Astrocyte (in vitro differentiated cells and primary cell): ENCODE results near the gene GPAT2. TPM values are rescaled to one million over a fixed set of nuclear protein-coding genes. Genes with fewer than 3 reads are reported as not detected.
"Not testable (repeated sequence)": the region's sequence is repeated elsewhere in the genome, so short reads cannot be mapped to it uniquely, and the experiment has no call there.

Source experiments
- DNase-seq: peaks from one replicate; pipeline ENCODE4 v3.0.0-alpha.2; 2010; ENCODE audit warnings: low read depth
- FAIRE-seq: peaks from 2 replicates; lab custom pipeline; 2011; peaks lifted over from hg19 to GRCh38; lab: Jason Lieb, UNC
- H2AFZ ChIP-seq: 2 replicates; pipeline ENCODE4 v1.6.0; 2012; ENCODE audit warnings: low read depth, low read length, inconsistent platforms
- H3K27ac ChIP-seq: 2 replicates; pipeline ENCODE4 v1.5.1; 2011; ENCODE audit warnings: low read depth, low read length, inconsistent platforms
- H3K27me3 ChIP-seq: 2 replicates; pipeline ENCODE4 v1.6.0; 2011; ENCODE audit warnings: low read length, inconsistent platforms; ENCODE audit not compliant: insufficient read depth
- H3K36me3 ChIP-seq: 2 replicates; pipeline ENCODE4 v1.5.1; 2011; ENCODE audit warnings: low read length, inconsistent platforms; ENCODE audit not compliant: insufficient read depth
- H3K4me1 ChIP-seq: 2 replicates; pipeline ENCODE4 v1.5.1; 2011; ENCODE audit warnings: low read length, inconsistent platforms; ENCODE audit not compliant: insufficient read depth
- H3K4me2 ChIP-seq: 2 replicates; pipeline ENCODE4 v1.6.0; 2012; ENCODE audit warnings: low read length, inconsistent platforms
- H3K4me3 ChIP-seq: 2 replicates; pipeline ENCODE4 v1.5.1; 2011; ENCODE audit warnings: low read depth, mild to moderate bottlenecking, low read length, inconsistent platforms; ENCODE audit not compliant: insufficient read depth
- H3K79me2 ChIP-seq: 2 replicates; pipeline ENCODE4 v1.6.0; 2012; ENCODE audit warnings: mild to moderate bottlenecking, low read length, inconsistent platforms; ENCODE audit not compliant: insufficient read depth
- H3K9ac ChIP-seq: 2 replicates; pipeline ENCODE4 v1.6.0; 2012; ENCODE audit warnings: mild to moderate bottlenecking, low read length, inconsistent platforms
- H3K9me3 ChIP-seq: 2 replicates; pipeline ENCODE4 v1.5.1; 2012; ENCODE audit warnings: low read depth, mild to moderate bottlenecking, low read length, inconsistent platforms; ENCODE audit not compliant: insufficient read depth
- H4K20me1 ChIP-seq: 2 replicates; pipeline ENCODE4 v1.6.0; 2012; ENCODE audit warnings: low read length, inconsistent platforms; ENCODE audit not compliant: insufficient read depth
- H3K27ac Mint-ChIP-seq: one replicate; pipeline ENCODE4 v1.8.0; 2021; ENCODE audit warnings: mild to moderate bottlenecking, mixed read lengths; ENCODE audit not compliant: unreplicated experiment
- H3K27me3 Mint-ChIP-seq: one replicate; pipeline ENCODE4 v1.8.0; 2021; ENCODE audit warnings: low read depth, mixed read lengths; ENCODE audit not compliant: unreplicated experiment
- H3K36me3 Mint-ChIP-seq: one replicate; pipeline ENCODE4 v1.8.0; 2021; ENCODE audit warnings: low read depth, mixed read lengths; ENCODE audit not compliant: unreplicated experiment
- H3K4me1 Mint-ChIP-seq: one replicate; pipeline ENCODE4 v1.8.0; 2021; ENCODE audit warnings: low read depth, mixed read lengths; ENCODE audit not compliant: unreplicated experiment
- H3K4me3 Mint-ChIP-seq: one replicate; pipeline ENCODE4 v1.8.0; 2021; ENCODE audit warnings: mild to moderate bottlenecking, moderate library complexity, mixed read lengths; ENCODE audit not compliant: unreplicated experiment
- H3K9me3 Mint-ChIP-seq: one replicate; pipeline ENCODE4 v1.8.0; 2021; ENCODE audit warnings: mild to moderate bottlenecking, mixed read lengths; ENCODE audit not compliant: unreplicated experiment
- total RNA-seq: library from RNA; stranded (reverse); gene quantifications from 2 replicates; pipeline ENCODE4 v1.2.1, GENCODE V29; 2021

Gene GPAT2
- total RNA-seq, 1 donor from 2014 or later = 0.27 TPM

- not testable (repeated sequence) for H3K9ac ChIP-seq, H3K4me3 Mint-ChIP-seq, H3K36me3 ChIP-seq, H3K4me3 ChIP-seq, FAIRE-seq, H3K4me1 ChIP-seq, H4K20me1 ChIP-seq, H3K27ac ChIP-seq, H3K27me3 ChIP-seq, DNase-seq, H3K27ac Mint-ChIP-seq, H3K4me2 ChIP-seq, H3K4me1 Mint-ChIP-seq, H3K79me2 ChIP-seq, H3K36me3 Mint-ChIP-seq, H3K9me3 ChIP-seq, H3K9me3 Mint-ChIP-seq, H2AFZ ChIP-seq
- peaks cover 10% of the 10 kb centered on the region for H3K27me3 Mint-ChIP-seq
These were observed 13.6 kb downstream of the GPAT2 start for GRCh38 chr2:96021142-96021541.

- not testable (repeated sequence) for H3K27me3 Mint-ChIP-seq, H3K27me3 ChIP-seq, H3K27ac ChIP-seq, H3K9me3 Mint-ChIP-seq, FAIRE-seq, H3K4me3 ChIP-seq, H2AFZ ChIP-seq, H3K9me3 ChIP-seq, DNase-seq, H3K4me2 ChIP-seq, H3K9ac ChIP-seq, H3K4me1 Mint-ChIP-seq, H4K20me1 ChIP-seq, H3K27ac Mint-ChIP-seq, H3K4me3 Mint-ChIP-seq, H3K4me1 ChIP-seq, H3K36me3 ChIP-seq, H3K36me3 Mint-ChIP-seq, H3K79me2 ChIP-seq
These were observed 14.7 kb downstream of the GPAT2 start for GRCh38 chr2:96019909-96020590.

- not testable (repeated sequence) for FAIRE-seq, H3K36me3 ChIP-seq, H3K9me3 Mint-ChIP-seq, H3K4me3 ChIP-seq, H3K27me3 Mint-ChIP-seq, H3K36me3 Mint-ChIP-seq, DNase-seq, H3K4me2 ChIP-seq, H3K27me3 ChIP-seq, H3K79me2 ChIP-seq, H3K9ac ChIP-seq, H3K27ac ChIP-seq, H2AFZ ChIP-seq, H3K27ac Mint-ChIP-seq, H3K4me3 Mint-ChIP-seq, H3K4me1 Mint-ChIP-seq, H4K20me1 ChIP-seq, H3K9me3 ChIP-seq, H3K4me1 ChIP-seq
These were observed 18.4 kb downstream of the GPAT2 start for GRCh38 chr2:96016321-96016720.

DNA sequence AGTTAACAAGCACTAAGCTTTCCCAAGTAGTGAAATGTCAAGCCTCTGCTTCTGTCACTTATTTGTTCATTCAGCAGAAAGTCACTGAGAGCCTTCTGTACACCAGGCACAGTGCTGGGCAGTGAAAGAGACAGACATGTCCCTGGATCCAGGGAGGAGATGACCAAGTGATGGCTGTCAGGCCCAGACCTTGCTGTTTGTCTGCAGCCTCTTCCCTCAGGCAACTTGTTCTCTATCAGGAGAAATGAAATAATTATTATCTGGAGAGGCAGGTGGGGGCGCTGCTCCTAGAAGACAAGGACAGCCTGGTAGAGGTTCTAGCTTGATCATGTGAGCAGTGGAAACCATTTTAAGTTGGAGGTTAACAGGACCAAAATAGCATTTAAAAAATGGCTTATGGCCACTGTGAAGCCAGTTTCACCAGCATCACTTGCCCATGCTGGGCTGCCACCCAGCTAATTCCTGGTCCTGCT, 21.9 kb downstream of the GPAT2 start:
- H3K27ac ChIP-seq, H3K36me3 ChIP-seq, H3K27me3 Mint-ChIP-seq, H4K20me1 ChIP-seq, H3K9me3 Mint-ChIP-seq, H3K4me1 ChIP-seq, H3K79me2 ChIP-seq, H3K27ac Mint-ChIP-seq, H3K9me3 ChIP-seq, H3K36me3 Mint-ChIP-seq, H3K27me3 ChIP-seq, H3K4me3 Mint-ChIP-seq, H2AFZ ChIP-seq, H3K4me1 Mint-ChIP-seq, FAIRE-seq, DNase-seq, H3K4me2 ChIP-seq, H3K4me3 ChIP-seq, H3K9ac ChIP-seq: not testable (repeated sequence)

DNA sequence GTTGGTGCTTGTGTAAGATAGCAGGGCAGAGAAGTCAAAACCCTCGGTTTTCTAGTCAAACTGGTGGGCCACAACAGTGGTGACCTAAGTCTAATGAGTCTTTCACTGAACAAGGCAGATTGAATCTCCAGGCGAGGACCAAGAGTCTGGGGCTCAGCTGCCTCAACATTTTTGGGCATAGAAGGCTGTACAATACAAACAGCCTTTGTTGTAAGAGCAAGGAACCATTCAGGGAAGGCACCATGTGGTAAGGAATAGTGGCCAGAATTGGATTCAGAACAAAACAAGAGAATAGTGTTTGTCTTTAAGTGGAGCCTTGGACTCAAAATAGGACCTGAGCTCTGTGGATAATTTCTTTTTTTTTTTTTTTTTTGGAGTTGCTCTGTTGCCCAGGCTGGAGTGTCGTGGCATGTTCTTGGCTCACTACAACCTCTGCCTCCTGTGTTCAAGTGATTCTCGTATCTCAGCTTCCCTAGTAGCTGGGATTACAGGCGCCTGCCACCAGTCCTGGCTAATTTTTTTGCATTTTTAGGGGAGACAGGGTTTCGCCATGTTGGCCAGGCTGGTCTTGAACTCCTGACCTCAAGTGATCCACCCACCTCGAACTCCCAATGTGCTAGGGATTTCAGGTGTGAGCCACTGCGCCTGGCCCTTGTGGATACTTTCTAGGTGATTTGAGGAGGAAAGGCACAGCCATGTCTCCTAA, 22.5 kb downstream of the GPAT2 start:
- H3K27me3 Mint-ChIP-seq, H3K9ac ChIP-seq, H3K4me1 ChIP-seq, H3K36me3 Mint-ChIP-seq, H3K9me3 Mint-ChIP-seq, H4K20me1 ChIP-seq, H3K4me2 ChIP-seq, H3K79me2 ChIP-seq, H3K4me3 ChIP-seq, H2AFZ ChIP-seq, H3K27me3 ChIP-seq, FAIRE-seq, H3K36me3 ChIP-seq, H3K27ac Mint-ChIP-seq, DNase-seq, H3K9me3 ChIP-seq, H3K27ac ChIP-seq, H3K4me3 Mint-ChIP-seq, H3K4me1 Mint-ChIP-seq: not testable (repeated sequence)

- H3K27ac Mint-ChIP-seq, H4K20me1 ChIP-seq, H2AFZ ChIP-seq, H3K27me3 ChIP-seq, H3K4me1 Mint-ChIP-seq, H3K27ac ChIP-seq, DNase-seq, H3K36me3 Mint-ChIP-seq, H3K9ac ChIP-seq, H3K36me3 ChIP-seq, H3K9me3 ChIP-seq, H3K4me1 ChIP-seq, H3K9me3 Mint-ChIP-seq, H3K4me2 ChIP-seq, FAIRE-seq, H3K79me2 ChIP-seq, H3K4me3 ChIP-seq: not testable (repeated sequence)
- Mint-ChIP-seq H3K27me3 (peaks cover 17% of the 10 kb centered on the region), H3K4me3 (peak overlapping the region; percentile 62)
These were observed 23.6 kb downstream of the GPAT2 start for GRCh38 chr2:96011129-96011455.
